ENCODE results near the gene NFATC2.

Gene NFATC2

DNA sequence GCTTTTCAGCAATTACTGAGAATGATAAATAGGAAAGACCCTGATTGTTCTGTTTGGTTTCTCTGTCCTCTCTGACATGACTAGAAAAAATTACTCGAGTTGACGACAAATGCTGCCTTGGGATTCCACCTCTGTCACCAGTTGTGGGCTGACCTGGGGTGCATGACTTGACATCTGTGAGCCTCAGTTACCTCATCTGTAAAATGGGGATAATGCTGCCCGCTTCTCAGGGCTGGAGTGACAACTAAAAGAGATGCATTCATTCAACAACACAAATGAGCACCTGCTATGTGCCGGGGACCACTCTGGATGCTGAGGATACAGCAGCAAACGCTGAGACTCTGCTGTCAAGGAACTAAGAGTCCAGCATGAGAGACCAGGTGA, 94.8 kb downstream of the NFATC2 start:
- no peak for DNase-seq

DNA sequence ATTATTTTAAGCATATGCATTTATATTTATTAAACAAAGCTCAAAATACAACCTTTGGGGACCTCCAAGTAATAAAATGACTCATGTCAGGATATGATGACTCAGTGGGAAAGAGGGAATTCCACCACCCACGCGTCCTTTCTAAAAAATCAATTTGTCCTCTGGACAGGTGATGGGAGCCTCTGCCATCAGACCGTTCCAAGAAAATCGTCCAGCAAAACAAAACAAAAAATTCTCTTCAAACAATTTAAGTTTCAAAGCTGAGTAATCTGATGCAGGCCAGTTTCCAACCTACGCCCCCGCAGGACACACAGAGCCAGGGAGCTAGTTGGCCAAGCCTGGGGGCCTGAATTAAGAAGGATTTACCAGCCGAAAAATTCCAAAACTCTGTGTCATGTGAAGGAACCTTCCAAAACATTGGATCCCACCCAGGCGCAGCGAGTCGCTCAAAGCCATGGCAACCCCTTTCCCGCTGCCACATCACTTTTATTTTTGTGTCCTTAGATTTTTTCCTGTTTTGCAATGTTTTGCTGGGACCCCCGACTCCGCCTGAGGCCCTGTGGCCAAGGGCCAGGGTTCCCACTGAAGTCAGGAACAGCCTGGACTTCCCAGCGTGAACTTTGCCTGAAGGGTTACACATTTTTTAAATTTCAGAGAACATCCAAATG, 95.3 kb downstream of the NFATC2 start:
- DNase-seq = no peak

DNA sequence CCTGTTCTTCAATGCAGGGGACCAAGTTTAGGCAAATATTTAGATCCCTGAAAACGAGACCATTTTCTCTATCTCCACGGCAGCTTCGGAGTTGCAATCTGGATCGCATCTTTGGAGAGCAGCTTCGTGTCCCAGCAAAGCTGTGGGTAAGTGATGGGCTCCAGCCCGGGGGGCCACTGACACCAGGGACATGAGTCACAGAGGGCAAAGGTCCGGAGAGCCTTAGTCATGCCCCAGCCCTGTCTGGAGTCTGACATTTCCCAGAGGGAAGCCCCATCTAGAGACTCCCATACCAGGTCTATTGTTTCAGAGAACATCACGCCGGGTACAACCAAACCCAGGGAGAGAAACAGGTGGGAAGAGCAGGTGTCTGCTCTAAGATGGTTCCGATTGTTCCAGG, 95.9 kb downstream of the NFATC2 start:
- no peak for DNase-seq

- no peak for DNase-seq
Observed at GRCh38 chr20:51446230-51446629, 96.3 kb downstream of the NFATC2 start.

DNA sequence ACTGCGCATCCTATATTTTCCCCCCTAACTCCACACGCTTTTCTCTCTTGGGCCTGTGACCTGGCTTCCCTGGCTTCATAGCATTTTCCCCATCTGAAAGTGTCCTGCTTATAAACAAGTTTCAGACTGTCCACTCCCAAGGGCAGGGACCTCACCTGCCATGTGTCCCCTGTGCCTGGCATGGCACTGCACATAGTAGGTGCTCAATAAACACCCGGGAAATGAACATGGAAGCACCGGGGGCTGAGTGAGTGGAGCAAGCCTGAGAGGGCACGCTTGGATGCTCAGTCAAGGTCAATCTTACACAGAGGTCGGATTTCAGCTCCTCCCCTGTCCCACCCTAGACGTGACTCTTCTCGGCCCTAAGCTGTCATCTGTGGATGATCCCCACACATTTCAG, 96.9 kb downstream of the NFATC2 start:
- no peak for DNase-seq

DNA sequence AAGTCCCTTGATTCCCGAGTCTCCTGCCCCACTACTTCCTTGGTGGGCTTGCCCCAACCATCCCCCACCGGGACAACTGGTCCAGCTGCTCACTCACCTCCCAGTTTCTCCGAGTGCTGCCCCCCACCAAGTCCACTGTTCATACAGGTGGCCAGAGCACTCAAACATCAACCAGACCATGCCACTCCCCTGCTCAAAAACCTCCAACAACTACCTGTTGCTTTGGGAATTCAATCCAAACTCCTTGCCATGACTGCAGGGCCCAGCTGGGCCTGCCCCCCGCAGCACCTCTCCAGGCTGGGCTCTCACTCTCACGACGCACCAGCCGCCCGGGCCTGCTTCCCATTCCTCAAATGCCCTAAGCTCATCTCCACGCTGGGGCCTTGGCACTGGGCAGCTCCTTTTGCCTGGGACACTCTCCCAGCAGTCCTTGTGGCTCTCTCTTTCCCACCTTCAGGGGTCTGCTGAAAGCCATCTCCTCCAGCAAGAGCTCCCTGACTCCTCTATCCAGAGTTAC, 97.5 kb downstream of the NFATC2 start:
- DNase-seq = no peak

DNA sequence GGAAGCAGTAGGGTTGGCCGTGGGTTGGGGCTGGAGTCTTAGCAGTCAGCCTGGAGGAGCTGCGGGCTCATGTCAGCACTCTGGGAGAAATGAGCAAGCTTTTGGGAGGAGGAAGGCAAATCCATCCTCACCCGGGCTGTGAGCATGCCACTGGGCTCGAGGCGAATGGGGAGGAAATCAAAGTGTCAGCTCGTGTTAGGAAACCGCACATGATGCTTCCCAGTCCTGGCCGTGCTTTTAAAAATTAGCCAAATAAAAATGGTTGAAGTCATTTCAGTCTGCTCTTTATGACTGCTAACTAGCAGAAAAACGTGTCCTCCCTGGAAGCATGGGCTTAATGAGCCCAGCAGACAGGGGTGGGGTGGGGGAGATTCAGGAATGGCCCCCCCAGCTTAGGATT, 98.1 kb downstream of the NFATC2 start:
- DNase-seq = no peak

DNA sequence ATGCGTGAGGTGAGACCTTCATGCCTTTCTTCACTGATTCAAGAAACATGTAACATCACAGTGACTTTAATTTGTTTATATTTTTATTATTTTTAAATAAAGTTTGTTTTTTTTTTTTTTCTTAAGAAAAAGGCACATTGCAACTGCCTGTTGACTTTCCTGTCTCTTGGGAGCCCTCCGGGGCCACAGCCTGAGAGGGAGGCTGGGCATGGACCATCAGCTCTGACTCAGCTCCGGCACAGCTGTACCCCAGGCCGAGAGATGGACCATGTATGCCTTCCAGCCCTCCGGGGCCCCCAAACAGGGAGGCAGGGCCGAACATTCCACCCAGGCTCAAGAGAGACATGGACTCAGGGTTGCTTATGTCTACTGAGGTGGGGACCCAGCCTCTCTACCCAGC, 99.9 kb downstream of the NFATC2 start:
- DNase-seq = no peak

GRCh38 chr20:51440589-51440988, 101.9 kb downstream of the NFATC2 start:
- DNase-seq = no peak

DNA sequence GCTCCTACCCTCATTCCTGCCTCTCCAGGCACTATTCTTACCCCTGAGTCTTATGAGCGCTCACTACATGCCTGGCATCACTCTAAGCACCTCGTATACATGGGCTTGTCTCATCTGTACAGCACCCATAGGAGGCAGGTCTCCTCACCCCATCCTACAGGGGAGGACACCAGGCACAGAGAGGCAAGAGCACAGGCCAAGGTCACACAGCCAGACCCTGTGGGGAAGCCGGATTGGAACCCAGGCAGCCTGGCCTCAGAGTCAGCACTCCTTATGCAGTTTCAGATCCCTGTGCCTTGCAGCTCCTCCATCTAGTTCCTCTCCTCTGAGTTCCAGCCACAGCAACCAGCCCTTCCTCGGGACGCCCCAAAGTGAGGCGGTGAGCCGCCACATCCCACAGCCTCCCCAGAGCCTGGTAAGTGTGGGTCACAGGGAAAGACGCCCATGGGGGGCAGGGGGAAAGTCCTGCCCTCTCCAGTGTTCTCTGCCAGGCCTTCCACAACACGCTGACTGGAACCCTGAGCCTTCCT, 103.3 kb downstream of the NFATC2 start:
- DNase-seq = no peak

DNA sequence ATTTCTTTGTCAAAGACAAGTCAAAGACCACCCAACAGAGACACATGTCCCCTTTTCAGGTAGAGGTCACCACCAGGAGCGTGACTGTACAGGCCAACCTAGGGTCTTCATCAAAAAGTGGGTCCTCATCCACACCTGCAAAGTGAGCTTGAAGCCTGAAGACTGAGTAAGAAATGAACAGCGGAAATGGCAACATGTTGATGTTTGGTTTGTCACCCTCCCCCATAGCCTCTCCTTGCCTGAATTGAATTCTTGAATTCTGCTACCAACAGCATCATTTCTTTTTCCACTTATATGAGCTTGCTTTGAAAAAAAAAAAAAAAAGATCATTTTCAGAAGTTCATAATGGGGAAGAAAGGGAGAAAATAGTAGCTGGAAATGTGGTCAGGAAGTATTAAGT, 104.4 kb downstream of the NFATC2 start:
- DNase-seq = no peak

GRCh38 chr20:51437182-51437924, 105.2 kb downstream of the NFATC2 start:
- no peak for DNase-seq

GRCh38 chr20:51434580-51435247, 107.8 kb downstream of the NFATC2 start:
- DNase-seq = no peak

- no peak for DNase-seq
Observed at GRCh38 chr20:51434026-51434425, 108.5 kb downstream of the NFATC2 start.

GRCh38 chr20:51432875-51433274, 109.6 kb downstream of the NFATC2 start:
- DNase-seq = no peak

GRCh38 chr20:51432251-51432784, 110.2 kb downstream of the NFATC2 start:
- no peak for DNase-seq

DNA sequence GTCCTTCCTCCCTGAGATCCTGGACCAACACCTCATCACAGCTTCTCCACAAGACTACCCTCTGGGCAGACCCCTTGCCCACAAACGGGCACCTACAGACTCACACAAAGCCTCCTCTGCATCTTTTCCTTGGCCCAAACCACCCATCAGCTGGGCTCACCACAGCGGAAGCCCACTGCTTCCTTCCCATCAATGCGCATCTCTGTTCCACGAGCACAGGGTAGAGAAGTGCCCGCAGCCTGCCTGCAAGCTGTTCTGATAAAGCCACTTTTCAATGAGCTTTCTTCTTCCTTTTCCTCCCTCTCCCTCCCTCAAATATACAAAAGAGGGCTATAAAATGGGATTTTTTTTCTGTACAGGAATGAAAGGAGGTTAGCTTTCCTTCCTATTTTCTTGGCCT, 111.2 kb downstream of the NFATC2 start:
- no peak for DNase-seq

DNA sequence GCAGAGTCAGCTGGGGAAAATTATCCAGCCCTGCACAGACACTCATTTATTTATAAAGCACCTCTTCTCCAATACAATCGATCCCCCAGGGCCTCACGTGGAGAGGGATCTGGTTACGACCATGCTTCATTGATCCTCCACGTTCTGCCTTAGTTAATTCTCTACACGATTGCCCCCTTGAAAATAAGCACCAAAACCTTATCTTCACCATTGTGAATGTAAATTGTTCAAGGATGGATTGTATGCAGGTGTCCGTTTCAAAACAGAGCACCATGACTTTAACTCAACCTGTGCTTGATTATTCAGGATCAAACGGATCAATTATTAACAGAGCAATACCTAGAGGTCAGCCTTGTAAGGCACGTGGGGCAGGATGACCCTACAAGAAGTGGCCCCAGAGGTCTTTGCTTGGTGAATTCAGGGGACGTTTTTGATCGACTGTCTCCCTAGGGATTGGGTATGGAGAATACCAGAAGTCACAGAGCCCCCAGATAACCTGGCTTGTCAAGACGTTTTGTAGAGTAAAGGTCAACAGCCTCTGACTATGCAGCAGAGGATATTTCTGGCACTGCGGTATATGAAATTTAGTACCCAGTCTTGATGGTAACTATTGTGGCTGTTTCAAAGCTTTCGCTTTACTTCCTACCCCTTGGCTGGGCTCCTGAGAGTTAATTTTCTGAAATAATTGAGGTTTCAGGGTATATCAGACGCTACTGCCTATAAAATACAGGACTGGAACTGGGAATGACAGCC, 112.1 kb downstream of the NFATC2 start:
- DNase-seq = no peak

DNA sequence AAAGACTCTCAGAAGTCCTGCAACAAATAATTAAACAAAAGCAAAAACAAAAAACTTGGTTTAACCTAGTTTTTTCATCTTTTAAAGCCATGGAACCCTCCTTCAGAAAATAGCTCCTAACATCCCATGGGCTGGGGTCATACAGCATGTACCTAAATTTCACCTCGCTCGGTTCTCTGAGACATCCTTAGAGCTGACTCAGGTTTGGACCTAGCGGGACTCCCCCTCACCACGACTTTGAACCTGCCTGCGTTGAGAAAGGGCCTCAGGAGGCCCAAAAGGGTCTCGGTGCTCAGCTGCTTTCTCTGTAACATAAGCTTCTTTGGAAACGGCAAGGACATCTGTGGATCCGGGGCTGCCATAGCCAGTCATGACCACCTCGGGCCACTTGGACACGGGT, 112.8 kb downstream of the NFATC2 start:
- no peak for DNase-seq

- no peak for DNase-seq
Observed at GRCh38 chr20:51429144-51429482, 113.4 kb downstream of the NFATC2 start.

GRCh38 chr20:51428401-51429143, 113.9 kb downstream of the NFATC2 start:
- DNase-seq = no peak

DNA sequence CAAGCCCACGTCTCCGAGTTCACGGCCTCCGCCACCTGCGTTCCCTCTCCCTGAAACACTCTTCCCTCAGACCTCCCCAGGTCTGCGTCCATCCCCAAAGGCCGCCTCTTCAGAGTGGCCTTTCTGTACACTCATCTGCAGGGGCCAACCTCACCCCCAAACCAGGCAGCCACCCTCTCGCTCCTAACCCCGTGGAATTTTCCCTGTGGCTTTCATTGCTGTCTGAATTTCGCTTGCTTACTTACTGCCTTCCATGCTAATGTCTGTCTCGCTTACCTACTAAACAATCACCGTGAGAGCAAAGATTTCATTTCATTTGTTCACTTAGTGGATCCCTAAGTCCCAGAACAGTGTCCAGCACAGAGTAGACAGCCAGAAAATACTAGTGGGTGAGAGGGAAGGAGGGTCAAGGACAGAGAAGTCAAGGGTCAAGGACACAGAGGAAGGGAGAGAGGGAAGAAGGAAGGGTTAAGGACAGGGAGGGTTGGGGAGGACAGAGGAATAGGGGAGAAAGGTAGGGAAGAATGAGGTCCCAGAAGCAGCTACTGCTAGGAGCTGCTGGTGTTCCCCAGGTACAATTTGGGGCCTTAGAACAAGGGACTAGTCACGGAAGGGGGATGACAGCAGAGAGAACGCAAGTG, 114.7 kb downstream of the NFATC2 start:
- DNase-seq = no peak
